ENCODE data around the gene PRKG1.

DNA sequence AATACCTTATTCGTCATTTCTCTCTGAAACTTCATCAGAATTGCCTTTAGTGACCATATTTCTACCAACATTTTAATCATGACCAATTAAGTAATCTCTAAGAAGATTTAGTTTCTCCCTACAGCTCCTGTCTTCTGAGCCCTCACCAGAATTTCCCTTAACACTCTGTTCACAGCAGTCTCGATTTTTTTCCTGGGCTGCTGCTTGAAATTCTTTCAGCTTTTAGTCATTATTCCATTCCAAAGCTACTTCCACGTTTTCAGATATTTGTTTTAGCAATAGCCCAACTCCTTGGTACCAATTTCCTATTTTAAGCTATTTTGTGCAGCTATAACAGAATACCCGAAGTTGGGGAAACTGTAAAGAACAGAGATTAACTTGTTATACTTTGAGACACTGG lies 1047.4 kb downstream of the PRKG1 start:
- TF ChIP-seq, protein P1, sequence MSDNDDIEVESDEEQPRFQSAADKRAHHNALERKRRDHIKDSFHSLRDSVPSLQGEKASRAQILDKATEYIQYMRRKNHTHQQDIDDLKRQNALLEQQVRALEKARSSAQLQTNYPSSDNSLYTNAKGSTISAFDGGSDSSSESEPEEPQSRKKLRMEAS (IDR thresholded peaks at IDR 0.05): no peak
- no peak for TF ChIP-seq FOSL1 (IDR thresholded peaks at IDR 0.05; ENCODE audit: insufficient read depth, low read depth, low read length)
- no peak for TF ChIP-seq POLR2A (IDR thresholded peaks at IDR 0.05; ENCODE audit: control extremely low read depth in 1 of 2, low read depth in 2 of 2, low read length in 2 of 2)
- no peak for TF ChIP-seq TAF7 (optimal IDR thresholded peaks at IDR 0.05; ENCODE audit: borderline replicate concordance, low read depth, low read length)

All from H1 (cell line).